PFSK-1 (cell line): ENCODE results near the gene SRPRA.

ENCODE experiments used
- FOXP2 ChIP-seq: optimal IDR thresholded peaks from 2 replicates; pipeline ENCODE3; 2011; ENCODE audit warnings: borderline replicate concordance, control low read depth, inconsistent platforms; ENCODE audit not compliant: insufficient read depth; ENCODE audit errors: extremely low read length, extremely low read depth
- POLR2AphosphoS5 ChIP-seq: IDR thresholded peaks from 2 replicates; pipeline ENCODE4 v1.6.1; 2012; ENCODE audit warnings: low read depth, mild to moderate bottlenecking, control low read depth, low read length, moderate library complexity
- REST ChIP-seq, 2 experiments: IDR thresholded peaks; 2 replicates each; pipeline versions ENCODE4 v1.6.1 to v1.8.0; 2011 to 2012; ENCODE audit warnings: low read depth in 2 of 2, low read length in 2 of 2, control low read depth in 1 of 2, inconsistent platforms in 1 of 2, mild to moderate bottlenecking in 1 of 2, moderate library complexity in 1 of 2; ENCODE audit not compliant: insufficient read depth in 1 of 2
- SIN3A ChIP-seq: IDR thresholded peaks from 2 replicates; pipeline ENCODE4 v1.6.1; 2012; ENCODE audit warnings: mild to moderate bottlenecking, low read length, moderate library complexity, borderline replicate concordance; ENCODE audit not compliant: insufficient read depth
- TAF1 ChIP-seq: IDR thresholded peaks from 2 replicates; pipeline ENCODE4 v1.6.1; 2012; ENCODE audit warnings: low read length, control low read depth, borderline replicate concordance; ENCODE audit not compliant: insufficient read depth

SRPRA gene

GRCh38 chr11:126308271-126308671, 39.6 kb upstream of the SRPRA start:
- TF ChIP-seq FOXP2 (no peak), REST (IDR thresholded peaks at IDR 0.05; ENCODE audit: insufficient read depth in 1 of 2, low read depth in 2 of 2, low read length in 2 of 2) (no peak), POLR2AphosphoS5 (no peak), SIN3A (no peak), TAF1 (no peak)

DNA sequence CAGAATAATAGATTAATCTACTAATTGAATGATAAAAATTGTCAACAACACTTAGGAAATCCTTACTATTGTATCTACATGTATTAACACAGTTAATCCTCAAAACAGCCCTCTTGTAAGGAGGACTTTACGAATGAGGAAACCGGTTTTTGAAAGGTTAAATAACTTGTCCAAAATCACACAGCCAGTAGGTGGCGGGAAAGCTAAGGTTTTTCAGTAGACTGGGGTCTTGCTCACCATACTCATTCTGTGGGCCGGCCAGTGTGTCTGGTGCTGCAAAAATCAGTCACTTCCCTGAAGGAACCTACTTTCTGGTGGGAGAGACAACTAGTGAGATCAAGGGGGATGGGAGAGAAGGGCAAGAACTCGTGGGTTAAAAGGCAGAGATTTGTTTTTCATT, 39.0 kb upstream of the SRPRA start:
- no peak for TF ChIP-seq REST (IDR thresholded peaks at IDR 0.05; ENCODE audit: insufficient read depth in 1 of 2, low read depth in 2 of 2, low read length in 2 of 2)
- no peak for TF ChIP-seq FOXP2

DNA sequence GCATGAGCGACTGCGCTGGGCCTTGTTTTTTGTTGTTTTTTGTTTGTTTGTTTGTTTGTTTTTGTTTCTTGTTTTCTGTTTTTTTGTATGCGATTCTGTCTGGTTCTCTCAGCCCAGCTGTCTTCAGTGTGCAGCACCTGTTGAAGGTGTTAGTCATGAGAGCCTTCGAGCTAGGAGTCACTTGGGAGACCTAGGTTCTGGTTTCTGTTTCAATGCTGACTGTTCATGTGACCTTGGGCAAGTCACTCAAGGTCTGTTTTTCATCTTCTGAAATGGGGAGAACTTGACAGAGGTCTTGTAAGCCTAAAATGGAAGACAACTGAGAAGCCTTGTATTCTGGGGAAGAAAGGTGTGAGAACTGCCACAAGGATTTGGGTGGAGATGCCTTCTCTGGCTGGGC, 37.0 kb upstream of the SRPRA start:
- TF ChIP-seq SIN3A, result no peak
- no peak for TF ChIP-seq TAF1
- no peak for TF ChIP-seq POLR2AphosphoS5
- no peak for TF ChIP-seq FOXP2
- no peak for TF ChIP-seq REST (IDR thresholded peaks at IDR 0.05; ENCODE audit: insufficient read depth in 1 of 2, low read depth in 2 of 2, low read length in 2 of 2)

DNA sequence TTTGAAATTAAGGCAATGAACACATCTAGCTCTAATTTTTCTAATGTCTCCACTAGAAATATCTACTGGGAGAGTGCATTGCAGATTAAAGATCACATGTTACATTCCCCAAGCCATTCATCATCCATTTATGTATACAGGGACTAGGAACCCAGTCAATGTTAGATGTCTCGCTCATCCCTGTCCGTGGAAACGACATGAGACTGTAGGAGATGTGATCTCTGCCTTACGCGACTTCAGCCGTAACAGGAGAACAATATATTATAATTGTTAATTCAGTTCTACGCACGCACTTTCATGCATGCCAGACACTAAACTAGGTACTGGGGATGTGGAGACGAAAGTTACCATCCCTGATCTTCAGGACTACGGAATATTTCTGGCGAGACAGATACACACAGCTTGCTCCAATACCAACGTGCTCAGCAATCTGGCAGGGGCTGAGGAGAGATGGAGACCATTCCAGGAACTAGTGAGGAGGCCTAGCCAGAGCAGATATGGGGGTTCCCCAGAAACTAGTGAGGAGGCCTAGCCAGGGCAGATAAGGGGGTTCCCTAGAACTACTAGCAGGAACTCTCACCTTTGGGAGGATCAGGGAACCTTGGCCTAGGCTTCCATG, 35.9 kb upstream of the SRPRA start:
- TF ChIP-seq SIN3A (0 out of 2 replicates have a peak, but pooled peaks have one; percentile 2), REST (IDR thresholded peaks at IDR 0.05; ENCODE audit: insufficient read depth in 1 of 2, low read depth in 2 of 2, low read length in 2 of 2) (no peak)

DNA sequence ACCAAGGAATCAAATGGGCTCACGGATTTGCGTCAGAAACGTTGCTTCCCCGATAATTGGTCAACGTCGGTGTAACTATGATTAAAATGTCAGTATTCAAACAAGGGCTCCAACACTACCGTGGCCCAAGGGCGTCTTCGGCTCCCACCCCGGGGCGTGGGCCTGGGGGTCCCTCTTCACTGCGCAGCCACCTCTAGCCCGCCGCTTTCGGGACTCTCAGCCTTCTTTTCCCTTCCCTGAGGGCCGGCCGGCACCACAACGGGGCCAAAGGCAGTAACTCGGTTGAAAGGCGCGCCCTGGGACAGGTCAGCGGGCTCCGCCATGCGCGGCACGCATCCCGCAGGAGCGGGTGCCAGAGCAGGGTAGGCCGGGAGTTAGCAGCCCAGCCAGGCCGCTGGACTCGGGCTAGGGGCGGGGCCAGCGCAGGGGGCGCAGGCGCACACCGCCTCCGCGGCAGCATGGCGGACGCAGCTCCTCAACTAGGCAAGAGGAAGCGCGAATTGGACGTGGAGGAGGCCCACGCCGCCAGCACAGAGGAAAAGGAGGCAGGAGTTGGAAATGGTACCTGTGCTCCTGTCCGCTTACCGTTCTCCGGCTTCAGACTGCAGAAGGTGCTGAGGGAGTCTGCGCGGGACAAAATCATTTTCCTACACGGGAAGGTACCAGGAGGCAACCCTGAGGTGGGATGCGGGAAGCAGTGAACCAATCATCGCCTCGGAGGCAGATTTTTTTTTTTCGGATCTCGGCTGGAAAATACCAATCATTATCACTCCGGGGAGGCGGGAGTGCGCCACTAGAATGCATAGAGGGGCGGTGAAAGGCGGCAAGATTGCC, 35.1 kb upstream of the SRPRA start, which contains the start of gene DCPS:
TSS of gene DCPS (plus strand) at position 438 of the 834 bp plus-strand sequence. CDS start at position 459, 21 bp downstream.
- TF ChIP-seq SIN3A, result peak; percentile 65; the same call in 1 of the 2 replicates
- TF ChIP-seq TAF1, result peak; percentile 78; the same call in 1 of the 2 replicates
- no peak for TF ChIP-seq REST (IDR thresholded peaks at IDR 0.05; ENCODE audit: insufficient read depth in 1 of 2, low read depth in 2 of 2, low read length in 2 of 2)
- TF ChIP-seq POLR2AphosphoS5, result peak; percentile 99
- TF ChIP-seq FOXP2, result peak; percentile 64
